RWPE2 (cell line): ENCODE data around the gene TUBB1.

Source experiments
- ATAC-seq: fragments of 200-7000 bp; cut with Tn5 transposase; 3 replicates; pipeline ENCODE4 v1.9.1; 2021; ENCODE audit warnings: low read depth
- DNase-seq: peaks from one replicate; pipeline ENCODE4 v3.0.0-alpha.2; 2020; ENCODE audit warnings: low spot score
- H3K27ac ChIP-seq: fragments of 450-650 bp; 2 replicates; pipeline ENCODE4 v1.5.1; 2017; ENCODE audit warnings: mild to moderate bottlenecking; ENCODE audit not compliant: poor library complexity, severe bottlenecking
- H3K27me3 ChIP-seq: fragments of 250-450 bp; sonication (Bioruptor Pico); 2 replicates; pipeline ENCODE4 v1.5.1; 2021; ENCODE audit warnings: mild to moderate bottlenecking, moderate library complexity; ENCODE audit not compliant: insufficient read depth, poor library complexity, severe bottlenecking
- H3K36me3 ChIP-seq: fragments of 250-450 bp; sonication (Bioruptor Pico); 2 replicates; pipeline ENCODE4 v1.5.1; 2020; ENCODE audit warnings: low read depth, mild to moderate bottlenecking, moderate library complexity
- H3K4me1 ChIP-seq: fragments of 250-450 bp; sonication (Bioruptor Pico); 2 replicates; pipeline ENCODE4 v1.5.1; 2021; ENCODE audit warnings: mild to moderate bottlenecking, moderate library complexity; ENCODE audit not compliant: insufficient read depth, poor library complexity, severe bottlenecking
- H3K4me3 ChIP-seq: fragments of 250-450 bp; sonication (Bioruptor Pico); 2 replicates; pipeline ENCODE4 v1.5.1; 2021; ENCODE audit warnings: mild to moderate bottlenecking, moderate library complexity; ENCODE audit not compliant: severe bottlenecking
- H3K9me3 ChIP-seq: fragments of 250-450 bp; sonication (Bioruptor Pico); 2 replicates; pipeline ENCODE4 v1.5.1; 2021; ENCODE audit warnings: mild to moderate bottlenecking, moderate library complexity; ENCODE audit not compliant: severe bottlenecking
- TF ChIP-seq, protein P1 (sequence below): fragments of 450-650 bp; IDR thresholded peaks from one replicate; pipeline ENCODE4 v1.5.1; 2017; ENCODE audit warnings: mild to moderate bottlenecking, moderate library complexity; ENCODE audit not compliant: poor library complexity, severe bottlenecking

TUBB1 gene

DNA sequence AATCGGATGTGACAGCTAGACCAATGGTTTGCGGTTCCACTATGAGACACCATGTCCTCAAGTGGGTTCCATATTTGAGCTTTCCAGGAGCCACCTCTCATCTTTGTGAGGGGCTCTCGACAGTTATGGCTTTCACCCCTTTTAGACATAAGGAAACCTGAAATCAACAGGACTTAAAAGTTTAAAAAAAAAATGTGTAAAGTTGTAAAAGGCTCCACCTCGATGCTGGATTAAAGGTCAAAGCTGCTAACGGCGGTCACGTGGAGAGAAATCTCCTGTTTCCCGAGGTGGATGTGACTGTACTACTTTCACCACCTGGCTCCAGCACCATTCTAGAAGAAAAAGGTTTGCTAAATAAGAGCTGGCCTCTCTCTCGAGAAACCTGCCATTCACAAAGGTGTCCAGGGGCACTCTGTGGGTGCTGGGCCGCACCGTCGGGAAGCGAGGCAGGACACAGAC is 12.4 kb downstream of the TUBB1 start:
- Histone ChIP-seq H3K9me3 (no peaks in the 10 kb centered on the region), H3K4me3 (peak overlapping the region; percentile 68), H3K36me3 (peaks cover 82% of the 10 kb centered on the region), H3K4me1 (peaks cover 44% of the 10 kb centered on the region), H3K27ac (peak overlapping the region; percentile 59), H3K27me3 (no peaks in the 10 kb centered on the region)
- ATAC-seq (peak; percentile 10; the same call in 2 of the 3 replicates), DNase-seq (peak; percentile 19)
- TF ChIP-seq, protein P1, sequence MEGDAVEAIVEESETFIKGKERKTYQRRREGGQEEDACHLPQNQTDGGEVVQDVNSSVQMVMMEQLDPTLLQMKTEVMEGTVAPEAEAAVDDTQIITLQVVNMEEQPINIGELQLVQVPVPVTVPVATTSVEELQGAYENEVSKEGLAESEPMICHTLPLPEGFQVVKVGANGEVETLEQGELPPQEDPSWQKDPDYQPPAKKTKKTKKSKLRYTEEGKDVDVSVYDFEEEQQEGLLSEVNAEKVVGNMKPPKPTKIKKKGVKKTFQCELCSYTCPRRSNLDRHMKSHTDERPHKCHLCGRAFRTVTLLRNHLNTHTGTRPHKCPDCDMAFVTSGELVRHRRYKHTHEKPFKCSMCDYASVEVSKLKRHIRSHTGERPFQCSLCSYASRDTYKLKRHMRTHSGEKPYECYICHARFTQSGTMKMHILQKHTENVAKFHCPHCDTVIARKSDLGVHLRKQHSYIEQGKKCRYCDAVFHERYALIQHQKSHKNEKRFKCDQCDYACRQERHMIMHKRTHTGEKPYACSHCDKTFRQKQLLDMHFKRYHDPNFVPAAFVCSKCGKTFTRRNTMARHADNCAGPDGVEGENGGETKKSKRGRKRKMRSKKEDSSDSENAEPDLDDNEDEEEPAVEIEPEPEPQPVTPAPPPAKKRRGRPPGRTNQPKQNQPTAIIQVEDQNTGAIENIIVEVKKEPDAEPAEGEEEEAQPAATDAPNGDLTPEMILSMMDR, result no peak

DNA sequence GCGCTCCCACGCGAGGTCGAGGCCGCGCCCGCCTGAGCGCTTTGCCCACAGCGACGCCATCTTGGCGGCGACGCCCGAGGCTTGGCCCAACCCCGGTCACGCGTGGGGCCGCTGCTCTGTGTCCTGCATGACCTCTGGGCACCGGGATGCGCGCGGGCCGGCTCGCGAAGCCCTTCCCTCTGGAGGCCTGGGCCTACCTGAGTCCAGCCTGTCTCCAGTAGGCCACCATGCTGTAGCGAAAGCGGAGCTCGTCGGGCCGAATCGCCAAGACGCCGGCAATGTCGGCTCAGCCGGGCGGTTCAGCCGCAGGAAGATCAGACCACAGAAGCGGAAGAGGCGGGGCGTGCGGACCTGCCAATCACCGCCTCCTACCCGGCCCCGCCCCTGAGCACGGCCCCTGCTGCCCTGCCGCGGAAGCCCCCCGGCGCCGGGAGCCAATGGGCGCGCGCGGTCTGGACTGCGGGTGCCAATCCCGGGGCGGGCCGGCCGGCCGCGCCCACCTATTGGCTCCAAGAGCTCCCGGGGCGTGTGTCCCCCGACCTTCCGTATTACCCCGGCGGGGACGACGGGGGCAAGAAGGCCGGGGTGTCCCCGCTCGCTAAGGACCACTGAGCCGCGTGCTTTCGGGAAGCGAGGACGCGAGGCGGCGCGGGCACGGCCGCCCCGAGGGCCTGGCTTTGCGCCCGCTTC is 12.9 kb downstream of the TUBB1 start, which contains the start of gene ATP5F1E:
Gene ATP5F1E (minus strand): TSS at position 313 of the 690 bp plus-strand sequence. CDS start 84 bp downstream, at position 229.
- peak; percentile 100 for DNase-seq
- Histone ChIP-seq H3K36me3 (peaks cover 82% of the 10 kb centered on the region), H3K27ac (peak within 1 kb of the TSS; percentile 59), H3K4me3 (peak within 1 kb of the TSS; percentile 68), H3K27me3 (no peaks in the 10 kb centered on the region), H3K9me3 (no peaks in the 10 kb centered on the region), H3K4me1 (peaks cover 44% of the 10 kb centered on the region)
- TF ChIP-seq, protein P1, result no peak
- peak; percentile 96 for ATAC-seq

DNA sequence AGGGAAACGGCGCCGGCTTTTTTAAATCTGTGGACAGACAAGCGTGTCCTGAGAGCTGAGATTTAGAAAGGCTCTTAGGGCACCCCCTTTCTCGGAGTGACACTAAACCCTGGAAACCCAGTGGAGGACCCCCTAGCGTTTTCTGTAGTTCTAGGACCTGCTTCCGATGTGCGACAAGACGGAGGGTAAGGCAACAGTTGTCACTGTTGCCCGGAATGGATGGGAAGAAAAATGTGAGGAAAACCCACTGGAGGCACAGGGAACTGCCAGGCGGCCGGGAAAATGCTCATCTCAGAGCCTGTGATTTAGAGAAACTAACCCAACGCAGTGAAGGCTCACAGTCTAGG is 13.5 kb downstream of the TUBB1 start:
- Histone ChIP-seq H3K36me3 (peaks cover 82% of the 10 kb centered on the region), H3K9me3 (no peaks in the 10 kb centered on the region), H3K4me3 (peak overlapping the region; percentile 68), H3K27ac (peak overlapping the region; percentile 59), H3K27me3 (no peaks in the 10 kb centered on the region), H3K4me1 (peaks cover 44% of the 10 kb centered on the region)
- ATAC-seq (peak; percentile 43), DNase-seq (no peak)
- TF ChIP-seq, protein P1, result peak; percentile 37

DNA sequence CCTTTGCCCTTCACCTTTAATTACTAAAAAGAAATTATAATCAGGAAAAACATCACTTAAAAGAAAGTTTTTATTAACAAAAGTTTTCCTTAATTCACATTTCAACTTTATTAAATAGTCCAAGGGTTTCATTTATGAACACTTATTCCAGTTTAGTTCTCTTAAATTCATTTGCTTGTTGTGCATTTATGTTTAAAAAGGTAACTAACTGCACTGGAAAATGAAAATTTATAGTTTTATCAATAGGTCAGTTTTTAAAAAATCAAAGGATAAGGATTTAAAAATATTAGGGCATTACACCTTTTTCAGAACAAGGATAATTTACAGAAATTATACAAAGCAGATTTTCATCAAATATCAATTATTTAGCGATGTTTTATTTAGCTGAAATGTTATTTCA is 13.9 kb downstream of the TUBB1 start:
- peak overlapping the region; percentile 68 for H3K4me3 ChIP-seq
- ATAC-seq (no peak), DNase-seq (no peak)
- H3K27ac ChIP-seq, result peak overlapping the region; percentile 59
- no peaks in the 10 kb centered on the region for H3K9me3 ChIP-seq
- no peaks in the 10 kb centered on the region for H3K27me3 ChIP-seq
- TF ChIP-seq, protein P1, result no peak
- peaks cover 82% of the 10 kb centered on the region for H3K36me3 ChIP-seq
- peaks cover 43% of the 10 kb centered on the region for H3K4me1 ChIP-seq

DNA sequence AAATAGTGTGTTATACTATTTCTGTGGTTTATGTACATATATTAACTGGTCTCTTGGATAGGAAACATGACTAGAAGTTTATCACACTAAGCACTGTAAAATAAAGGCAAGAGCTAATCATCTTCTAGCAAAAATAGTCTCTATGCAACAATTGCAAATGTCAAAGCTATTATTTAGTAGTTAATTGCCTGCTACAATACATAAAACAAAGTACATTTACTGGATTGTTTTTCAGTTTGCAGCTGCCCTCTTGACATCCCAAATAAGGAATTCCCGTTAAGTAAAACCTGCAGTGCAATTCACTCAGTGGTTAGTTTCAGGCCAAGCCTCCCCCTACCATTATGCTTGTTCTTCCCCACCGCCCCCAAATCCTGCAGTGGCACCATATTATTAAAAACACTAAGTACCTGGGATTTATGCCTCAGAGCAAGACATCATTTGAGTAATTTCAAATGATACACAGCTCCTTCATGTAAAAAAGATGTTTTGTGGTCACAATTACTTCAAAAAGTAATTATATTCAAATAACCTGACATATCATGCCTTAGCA is 14.5 kb downstream of the TUBB1 start:
- Histone ChIP-seq H3K27ac (peak overlapping the region; percentile 59), H3K4me1 (peaks cover 37% of the 10 kb centered on the region), H3K27me3 (no peaks in the 10 kb centered on the region), H3K4me3 (no peak overlapping the region), H3K9me3 (no peaks in the 10 kb centered on the region), H3K36me3 (peaks cover 82% of the 10 kb centered on the region)
- DNase-seq (no peak), ATAC-seq (no peak)
- TF ChIP-seq, protein P1, result no peak
